GM12878 (cell line): ENCODE measurements around the gene KLHL30. TPM values are rescaled to one million over a fixed set of nuclear protein-coding genes. Genes with fewer than 3 reads are reported as not detected.

Experiments
- ATAC-seq: fragments of 200-7000 bp; cut with Tn5 transposase; 3 replicates; pipeline ENCODE4 v1.9.1; 2020; ENCODE audit warnings: mild to moderate bottlenecking, moderate library complexity
- BruUV-seq: library from RNA; stranded (reverse); fragments of 400-500 nt; replicated peaks from 2 replicates; lab custom pipeline; 2021; lab: Mats Ljungman, UMichigan
- CTCF ChIA-PET: fragments of 300-600 bp; sonication (Branson Sonifier 250); formaldehyde crosslinking; extraction: SDS; loops from one replicate; lab custom pipeline; 2021; ENCODE audit warnings: inconsistent platforms; lab: Yijun Ruan, JAX
- POLR2A ChIA-PET: fragments of 350-600 bp; formaldehyde crosslinking; extraction: SDS; loops from one replicate; lab custom pipeline; 2021; ENCODE audit warnings: inconsistent platforms; lab: Charles Lee
- RAD21 ChIA-PET: fragments of 300-600 bp; sonication (Branson Sonifier 250); formaldehyde crosslinking; loops from one replicate; lab custom pipeline; 2023; ENCODE audit warnings: antibody characterized with exemption; ENCODE audit not compliant: unreplicated experiment; lab: Charles Lee
- SMC1A ChIA-PET: fragments of 300-600 bp; sonication (Branson Sonifier 250); formaldehyde crosslinking; loops from one replicate; lab custom pipeline; 2023; ENCODE audit not compliant: unreplicated experiment, uncharacterized antibody; lab: Charles Lee
- DNase-seq: peaks from one replicate; pipeline ENCODE4 v3.0.0-alpha.2; 2011; ENCODE audit warnings: low read depth, low spot score
- FAIRE-seq: peaks from 3 replicates; lab custom pipeline; 2011; peaks lifted over from hg19 to GRCh38; lab: Jason Lieb, UNC
- H2AFZ ChIP-seq: 2 replicates; pipeline ENCODE4 v1.6.0; 2011; ENCODE audit warnings: low read depth, low read length, control low read depth; ENCODE audit not compliant: control insufficient read depth
- H3K27ac ChIP-seq: 2 replicates; pipeline ENCODE4 v1.5.1; 2011; ENCODE audit warnings: control low read depth; ENCODE audit not compliant: control insufficient read depth, insufficient read depth
- H3K27me3 ChIP-seq, 2 experiments: replicated peaks in 1 of 2; 2 replicates each; pipeline versions ENCODE4 v1.6.0 to v1.6.1; 2011; ENCODE audit warnings: low read length in 1 of 2; ENCODE audit not compliant: control insufficient read depth in 2 of 2, insufficient read depth in 2 of 2
- H3K36me3 ChIP-seq, 2 experiments: 2 replicates each; pipeline ENCODE4 v1.5.1; 2011; ENCODE audit warnings: low read length in 1 of 2; ENCODE audit not compliant: control insufficient read depth in 2 of 2, insufficient read depth in 2 of 2
- H3K4me1 ChIP-seq: 2 replicates; pipeline ENCODE4 v1.6.1; 2011; ENCODE audit warnings: mild to moderate bottlenecking, low read length, moderate library complexity, mixed read lengths; ENCODE audit not compliant: control insufficient read depth, insufficient read depth
- H3K4me2 ChIP-seq: 2 replicates; pipeline ENCODE4 v1.6.0; 2011; ENCODE audit warnings: control low read depth; ENCODE audit not compliant: control insufficient read depth, insufficient read depth
- H3K4me3 ChIP-seq: fragments of 200-600 bp; sonication (generic); 2 replicates; pipeline ENCODE4 v1.5.1; 2016
- H3K79me2 ChIP-seq: 2 replicates; pipeline ENCODE4 v1.6.0; 2011; ENCODE audit warnings: low read length; ENCODE audit not compliant: control insufficient read depth, insufficient read depth
- H3K9ac ChIP-seq: 2 replicates; pipeline ENCODE4 v1.8.0; 2011; ENCODE audit warnings: low read length, control low read depth, mixed read lengths; ENCODE audit not compliant: control insufficient read depth, insufficient read depth
- H3K9me3 ChIP-seq: replicated peaks from 3 replicates; pipeline ENCODE4 v1.5.1; 2011; ENCODE audit warnings: mild to moderate bottlenecking, low read length; ENCODE audit not compliant: control insufficient read depth, insufficient read depth
- H4K20me1 ChIP-seq: 2 replicates; pipeline ENCODE4 v1.6.0; 2011; ENCODE audit not compliant: control insufficient read depth, insufficient read depth
- BRCA1 ChIP-seq: IDR thresholded peaks from 2 replicates; pipeline ENCODE4 v1.6.1; 2011; ENCODE audit warnings: low read depth, low read length, improper control_type of control experiment
- CBX3 ChIP-seq: fragments of 200-600 bp; sonication (generic); IDR thresholded peaks from 2 replicates; pipeline ENCODE4 v1.6.1; 2016; ENCODE audit warnings: low read depth, borderline replicate concordance
- KDM1A ChIP-seq: fragments of 200-600 bp; sonication (generic); IDR thresholded peaks from 2 replicates; pipeline ENCODE4 v1.6.1; 2016; ENCODE audit warnings: borderline replicate concordance
- NFIC ChIP-seq: IDR thresholded peaks from 2 replicates; pipeline ENCODE4 v1.6.1; 2012; ENCODE audit warnings: low read depth, mild to moderate bottlenecking, inconsistent platforms, low read length, moderate library complexity
- NFXL1 ChIP-seq: fragments of 450-650 bp; IDR thresholded peaks from 2 replicates; pipeline ENCODE4 v1.6.1; 2017; ENCODE audit warnings: antibody characterized with exemption, mild to moderate bottlenecking, borderline replicate concordance
- RFX5 ChIP-seq: IDR thresholded peaks from 2 replicates; pipeline ENCODE4 v1.6.1; 2011; ENCODE audit warnings: low read depth, low read length, improper control_type of control experiment
- ZZZ3 ChIP-seq: IDR thresholded peaks from 2 replicates; pipeline ENCODE4 v1.6.1; 2011; ENCODE audit warnings: low read depth; ENCODE audit not compliant: control insufficient read depth, insufficient read length
- WGBS: methylation state at CpG from one replicate; pipeline ENCODE4 v1.1.6; 2016; ENCODE audit warnings: low lambda C conversion rate; ENCODE audit not compliant: insufficient replicate concordance, insufficient coverage; ENCODE audit errors: missing lambda C conversion rate; 5-methylcytosine and 5-hydroxymethylcytosine counted together
- in situ Hi-C: fragments of 300-500 bp; cut with MboI; formaldehyde crosslinking; loops from 9 replicates; pipeline ENCODE4 v1.14.3; 2018; ENCODE audit warnings: mixed read lengths
- intact Hi-C: fragments of 100-400 bp; cut with micrococcal nuclease; formaldehyde crosslinking; loops from one replicate; pipeline ENCODE4 v1.14.2; 2022; ENCODE audit not compliant: unreplicated experiment
- polyA plus RNA-seq, 11 experiments: library from polyadenylated mRNA; depleted of rRNA in 4 of 11; unstranded in 6 of 11; stranded (reverse) in 5 of 11; fragments of >200 nt; fragmentation: Nextera tagmentation in 4 of 11; fragmentation: Illumina TruSeq in 1 of 11; extraction: Ambion mirVana in 4 of 11; extraction: Trizol in 1 of 11; gene quantifications; 1 replicate in 1 of 11; 2 replicates in 10 of 11; pipeline versions ENCODE4 v1.2.1 to v1.2.3, GENCODE V29; 2011 to 2016; ENCODE audit warnings: inconsistent platforms in 2 of 11, missing spikeins in 2 of 11, low read depth in 1 of 11
- total RNA-seq, 4 experiments: library from RNA; depleted of rRNA in 3 of 4; stranded (reverse); fragments of >200 nt in 3 of 4; fragmentation: Illumina TruSeq in 1 of 4; extraction: Trizol in 1 of 4; gene quantifications; 2 replicates each; pipeline versions ENCODE4 v1.2.1 to v1.2.3, GENCODE V29; 2013 to 2021
- TF ChIP-seq, protein P1 (sequence below): fragments of 450-650 bp; formaldehyde crosslinking; IDR thresholded peaks from 2 replicates; pipeline ENCODE4 v1.4.0; 2020; ENCODE audit warnings: mild to moderate bottlenecking, moderate library complexity

KLHL30 gene
- total and polyA plus RNA-seq, 10 of the 15 experiments (the other 5 are each of a cell fraction or from before 2014, with no cell fraction given), result 0.03 TPM; not detected in 9

DNA sequence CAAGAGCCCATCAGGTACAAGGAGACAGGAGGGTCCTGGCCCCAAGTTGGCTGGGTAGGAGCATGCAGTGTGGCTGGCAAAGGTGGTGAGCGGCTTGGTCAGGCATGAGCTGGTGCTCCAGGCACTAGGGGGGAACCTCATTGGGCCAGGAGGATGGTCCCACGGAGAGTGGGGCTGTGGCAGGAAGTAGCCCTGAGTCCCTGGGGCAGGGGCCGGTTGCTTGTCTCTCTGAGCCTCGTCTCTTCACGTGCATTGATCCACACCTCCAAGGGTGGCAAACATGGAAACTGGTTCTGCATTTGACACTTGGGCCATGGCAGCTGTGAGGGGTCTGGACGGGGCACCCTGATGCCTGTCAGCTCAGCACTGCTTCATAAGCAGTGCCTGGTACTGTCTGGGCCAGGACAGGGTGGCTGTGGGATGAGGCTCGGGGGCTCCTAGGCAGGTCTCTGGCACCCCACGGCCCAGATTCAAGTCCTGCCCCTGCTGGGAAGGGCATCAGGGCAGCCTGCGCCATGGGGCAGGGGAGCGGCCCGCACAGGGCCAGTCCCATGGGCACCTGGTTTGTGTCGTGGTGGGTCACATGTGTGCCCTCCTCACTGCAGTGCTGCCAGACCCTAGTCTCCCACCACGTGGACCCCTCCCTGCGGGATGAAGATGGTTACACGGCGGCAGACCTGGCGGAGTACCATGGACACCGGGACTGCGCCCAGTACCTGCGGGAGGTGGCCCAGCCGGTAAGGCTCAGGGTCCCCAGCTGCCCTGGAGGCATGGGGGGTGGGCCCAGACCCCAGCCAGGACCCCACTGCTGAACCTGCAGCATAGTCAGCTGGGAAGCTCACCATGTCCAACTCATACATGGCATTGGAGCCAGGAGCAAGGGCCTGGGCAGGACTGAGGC lies 21.9 kb upstream of the KLHL30 start:
- DNase-seq, result no peak
- Histone ChIP-seq H3K4me1 (no peaks in the 10 kb centered on the region), H3K27me3 (no peaks in the 10 kb centered on the region), H3K79me2 (no peaks in the 10 kb centered on the region), H3K9ac (no peak overlapping the region)
- ChIA-PET SMC1A (interaction anchor here (0.6 kb wide), 1 partner anchor 41 kb away, joined by 4 read pairs; no protein-coding TSS in a partner anchor), POLR2A (no interaction called here)
- in situ Hi-C loops, result no loop called here
- WGBS, result 45% methylated on average over 21 of the region's 21 CpGs
- no TSS peak for BruUV-seq
- TF ChIP-seq KDM1A, result no peak
- TF ChIP-seq RFX5, result no peak
- TF ChIP-seq BRCA1, result no peak
- TF ChIP-seq, protein P1, sequence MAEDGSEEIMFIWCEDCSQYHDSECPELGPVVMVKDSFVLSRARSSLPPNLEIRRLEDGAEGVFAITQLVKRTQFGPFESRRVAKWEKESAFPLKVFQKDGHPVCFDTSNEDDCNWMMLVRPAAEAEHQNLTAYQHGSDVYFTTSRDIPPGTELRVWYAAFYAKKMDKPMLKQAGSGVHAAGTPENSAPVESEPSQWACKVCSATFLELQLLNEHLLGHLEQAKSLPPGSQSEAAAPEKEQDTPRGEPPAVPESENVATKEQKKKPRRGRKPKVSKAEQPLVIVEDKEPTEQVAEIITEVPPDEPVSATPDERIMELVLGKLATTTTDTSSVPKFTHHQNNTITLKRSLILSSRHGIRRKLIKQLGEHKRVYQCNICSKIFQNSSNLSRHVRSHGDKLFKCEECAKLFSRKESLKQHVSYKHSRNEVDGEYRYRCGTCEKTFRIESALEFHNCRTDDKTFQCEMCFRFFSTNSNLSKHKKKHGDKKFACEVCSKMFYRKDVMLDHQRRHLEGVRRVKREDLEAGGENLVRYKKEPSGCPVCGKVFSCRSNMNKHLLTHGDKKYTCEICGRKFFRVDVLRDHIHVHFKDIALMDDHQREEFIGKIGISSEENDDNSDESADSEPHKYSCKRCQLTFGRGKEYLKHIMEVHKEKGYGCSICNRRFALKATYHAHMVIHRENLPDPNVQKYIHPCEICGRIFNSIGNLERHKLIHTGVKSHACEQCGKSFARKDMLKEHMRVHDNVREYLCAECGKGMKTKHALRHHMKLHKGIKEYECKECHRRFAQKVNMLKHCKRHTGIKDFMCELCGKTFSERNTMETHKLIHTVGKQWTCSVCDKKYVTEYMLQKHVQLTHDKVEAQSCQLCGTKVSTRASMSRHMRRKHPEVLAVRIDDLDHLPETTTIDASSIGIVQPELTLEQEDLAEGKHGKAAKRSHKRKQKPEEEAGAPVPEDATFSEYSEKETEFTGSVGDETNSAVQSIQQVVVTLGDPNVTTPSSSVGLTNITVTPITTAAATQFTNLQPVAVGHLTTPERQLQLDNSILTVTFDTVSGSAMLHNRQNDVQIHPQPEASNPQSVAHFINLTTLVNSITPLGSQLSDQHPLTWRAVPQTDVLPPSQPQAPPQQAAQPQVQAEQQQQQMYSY (CRISPR knock-in tag), result no peak
- TF ChIP-seq NFXL1, result no peak
- TF ChIP-seq ZZZ3, result no peak
- TF ChIP-seq CBX3, result no peak
- no peak for TF ChIP-seq NFIC
- TF ChIP-seq, all 136 proteins: peak for 0
- RAD21 ChIA-PET, result no interaction called here
- Histone ChIP-seq H3K4me3 (no peak overlapping the region), H3K36me3 (no peaks in the 10 kb centered on the region), H3K27ac (no peak overlapping the region), H3K9me3 (no peaks in the 10 kb centered on the region; the same call in 2 of the 3 replicates), H3K4me2 (no peak overlapping the region), H4K20me1 (no peaks in the 10 kb centered on the region), H2AFZ (no peak overlapping the region)
- no peak for ATAC-seq
- no peak for FAIRE-seq
- intact Hi-C loops, result no loop called here
- CTCF ChIA-PET, result no interaction called here
